MM.1S (cell line): ENCODE measurements around the gene LAMB3.

Source experiments
- EZH2 ChIP-seq: fragments of 300-600 bp; sonication (generic); optimal IDR thresholded peaks from 2 replicates; pipeline ENCODE3; 2017; ENCODE audit warnings: low read depth, mild to moderate bottlenecking, antibody characterized with exemption, low read length, mixed read lengths
- TF ChIP-seq, protein P1 (sequence below): fragments of 300-600 bp; sonication (generic); IDR thresholded peaks from 2 replicates; pipeline ENCODE4 v1.5.1; 2016; ENCODE audit warnings: antibody characterized with exemption, low read length, mixed read lengths

DNA sequence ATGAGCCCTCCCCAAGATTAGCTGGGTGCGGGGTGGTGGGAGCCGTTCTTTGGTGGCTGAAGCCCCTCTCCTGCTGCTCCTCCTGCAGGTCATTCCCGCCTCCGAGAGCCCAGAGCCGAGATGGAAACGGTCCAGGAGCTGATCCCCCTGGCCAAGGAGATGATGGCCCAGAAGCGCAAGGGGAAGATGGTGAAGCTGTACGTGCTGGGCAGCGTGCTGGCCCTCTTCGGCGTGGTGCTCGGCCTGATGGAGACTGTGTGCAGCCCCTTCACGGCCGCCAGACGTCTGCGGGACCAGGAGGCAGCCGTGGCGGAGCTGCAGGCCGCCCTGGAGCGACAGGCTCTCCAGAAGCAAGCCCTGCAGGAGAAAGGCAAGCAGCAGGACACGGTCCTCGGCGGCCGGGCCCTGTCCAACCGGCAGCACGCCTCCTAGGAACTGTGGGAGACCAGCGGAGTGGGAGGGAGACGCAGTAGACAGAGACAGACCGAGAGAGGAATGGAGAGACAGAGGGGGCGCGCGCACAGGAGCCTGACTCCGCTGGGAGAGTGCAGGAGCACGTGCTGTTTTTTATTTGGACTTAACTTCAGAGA, 23.4 kb upstream of the LAMB3 start:
- TF ChIP-seq, protein P1, sequence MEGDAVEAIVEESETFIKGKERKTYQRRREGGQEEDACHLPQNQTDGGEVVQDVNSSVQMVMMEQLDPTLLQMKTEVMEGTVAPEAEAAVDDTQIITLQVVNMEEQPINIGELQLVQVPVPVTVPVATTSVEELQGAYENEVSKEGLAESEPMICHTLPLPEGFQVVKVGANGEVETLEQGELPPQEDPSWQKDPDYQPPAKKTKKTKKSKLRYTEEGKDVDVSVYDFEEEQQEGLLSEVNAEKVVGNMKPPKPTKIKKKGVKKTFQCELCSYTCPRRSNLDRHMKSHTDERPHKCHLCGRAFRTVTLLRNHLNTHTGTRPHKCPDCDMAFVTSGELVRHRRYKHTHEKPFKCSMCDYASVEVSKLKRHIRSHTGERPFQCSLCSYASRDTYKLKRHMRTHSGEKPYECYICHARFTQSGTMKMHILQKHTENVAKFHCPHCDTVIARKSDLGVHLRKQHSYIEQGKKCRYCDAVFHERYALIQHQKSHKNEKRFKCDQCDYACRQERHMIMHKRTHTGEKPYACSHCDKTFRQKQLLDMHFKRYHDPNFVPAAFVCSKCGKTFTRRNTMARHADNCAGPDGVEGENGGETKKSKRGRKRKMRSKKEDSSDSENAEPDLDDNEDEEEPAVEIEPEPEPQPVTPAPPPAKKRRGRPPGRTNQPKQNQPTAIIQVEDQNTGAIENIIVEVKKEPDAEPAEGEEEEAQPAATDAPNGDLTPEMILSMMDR, result no peak
- TF ChIP-seq EZH2, result no peak
